G401 (cell line): ENCODE results near the gene RAB36. TPM values are rescaled to one million over a fixed set of nuclear protein-coding genes. Genes with fewer than 3 reads are reported as not detected.

Experiments used
- DNase-seq: peaks from one replicate; pipeline ENCODE4 v3.0.0-alpha.2; 2015; ENCODE audit warnings: low spot score
- in situ Hi-C: cut with HindIII; loops from 2 replicates; pipeline ENCODE4 v1.10.0; 2016; ENCODE audit warnings: low sequenced_read_pairs, mixed read lengths
- total RNA-seq: library from RNA; depleted of rRNA; stranded (reverse); fragments of >200 nt; shearing (Covaris generic); gene quantifications from 2 replicates; pipeline ENCODE4 v1.2.3, GENCODE V29; 2014

Gene RAB36
- total RNA-seq, 1 experiment from 2014 or later: 1.5 TPM

DNA sequence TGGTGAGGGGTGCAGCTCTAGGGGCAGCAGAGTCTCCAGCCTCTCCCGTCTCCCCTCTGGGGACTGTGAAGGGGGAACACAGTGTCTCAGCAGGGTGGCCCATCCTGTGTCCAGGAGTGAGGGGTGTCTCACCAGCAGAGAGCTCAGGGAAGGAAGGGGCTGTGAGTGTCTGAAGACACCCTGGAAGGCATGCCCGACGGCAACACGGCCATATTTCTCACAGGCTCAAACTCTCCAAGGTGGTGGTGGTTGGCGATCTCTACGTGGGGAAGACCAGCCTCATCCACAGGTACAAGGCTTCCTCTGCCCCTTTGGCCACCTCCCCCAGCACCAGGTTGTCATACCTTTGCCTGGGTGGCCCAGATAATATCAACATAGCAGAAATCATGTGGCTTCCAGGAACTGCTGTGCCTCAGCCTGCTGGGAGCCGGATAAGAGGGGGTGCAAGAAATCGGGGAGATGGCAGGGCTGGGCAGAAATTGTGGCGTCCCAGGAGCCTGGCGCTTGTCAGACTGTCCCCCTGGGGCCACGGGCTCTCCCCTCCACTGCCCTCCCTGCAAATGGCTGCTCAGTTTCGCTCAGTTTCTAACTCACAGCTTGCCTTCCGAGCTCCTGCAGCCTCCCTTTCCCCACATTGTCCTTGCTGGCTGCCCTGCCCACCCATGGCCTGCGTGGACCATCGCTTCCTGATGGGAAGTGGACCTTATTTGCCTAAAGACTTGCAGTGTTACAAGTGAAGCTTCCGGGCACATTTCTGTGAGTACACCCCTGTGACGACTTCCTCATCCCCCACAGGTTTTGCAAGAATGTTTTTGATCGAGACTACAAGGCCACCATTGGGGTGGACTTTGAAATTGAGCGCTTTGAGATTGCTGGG is 7.2 kb downstream of the RAB36 start:
- in situ Hi-C loops: no loop called here
- DNase-seq: no peak

DNA sequence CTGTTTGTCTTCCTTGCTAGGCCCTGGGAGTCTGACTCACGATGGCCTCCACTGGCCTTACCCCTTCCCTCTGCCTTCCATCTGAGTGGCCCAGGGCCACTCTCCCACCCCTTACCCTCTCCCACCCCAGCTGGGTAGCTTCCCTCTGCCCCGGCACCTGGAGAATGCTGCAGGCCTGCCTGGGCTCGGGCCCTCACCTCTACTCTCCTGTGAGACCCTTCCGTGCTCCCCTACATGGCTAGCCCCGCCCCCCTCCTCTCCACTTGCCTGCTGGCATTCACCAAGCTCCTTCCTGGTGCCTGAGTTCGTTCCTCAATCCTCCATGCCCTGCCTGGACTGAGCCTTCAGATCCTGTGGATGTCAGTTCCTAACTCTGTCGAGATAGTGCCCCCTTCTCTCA is 8.7 kb downstream of the RAB36 start:
- no peak for DNase-seq
- in situ Hi-C loops: no loop called here

GRCh38 chr22:23154461-23154860 is 9.2 kb downstream of the RAB36 start:
- DNase-seq: no peak
- in situ Hi-C loops: no loop called here

DNA sequence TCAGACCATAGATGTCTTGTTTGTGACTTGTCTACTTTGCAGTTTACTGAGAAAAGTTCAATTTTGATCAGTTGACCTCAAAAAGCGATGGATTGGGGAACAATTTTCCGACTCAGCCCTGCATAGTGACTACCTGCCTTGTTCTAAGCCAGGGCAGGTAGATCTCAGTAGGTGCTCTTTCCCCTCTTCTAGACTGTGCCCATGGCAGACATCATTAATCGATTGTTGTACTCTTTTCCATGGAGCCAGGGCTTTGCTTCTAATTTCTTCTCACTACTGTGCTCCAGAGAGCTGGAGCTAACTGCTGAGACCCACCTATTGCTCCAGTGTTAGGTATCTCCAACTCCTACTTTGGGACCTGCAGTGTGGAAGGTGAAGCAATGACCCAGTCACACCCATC is 9.9 kb downstream of the RAB36 start:
- in situ Hi-C loops: no loop called here
- no peak for DNase-seq

GRCh38 chr22:23155831-23156230 is 10.6 kb downstream of the RAB36 start:
- DNase-seq: no peak
- in situ Hi-C loops: no loop called here

DNA sequence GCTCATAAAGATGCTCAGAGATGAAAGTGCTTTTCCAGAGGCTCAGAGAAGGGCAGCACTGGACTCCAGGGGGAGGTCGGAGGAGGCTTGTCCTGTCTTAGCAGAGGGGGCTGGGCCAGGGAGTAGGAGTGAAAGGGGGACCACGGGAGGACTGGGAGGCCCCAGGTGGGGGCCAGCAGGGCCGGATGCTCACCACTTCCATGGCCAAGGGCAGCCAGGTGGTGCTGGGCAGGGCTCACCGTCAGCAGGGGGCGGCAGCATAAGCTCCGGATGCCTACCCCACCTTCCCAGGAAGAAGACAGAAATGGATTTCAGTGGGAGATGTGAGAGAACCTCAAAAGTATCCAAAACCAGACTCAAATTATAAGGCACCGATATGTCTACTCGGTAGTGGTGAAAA is 11.0 kb downstream of the RAB36 start:
- in situ Hi-C loops: no loop called here
- DNase-seq: no peak

DNA sequence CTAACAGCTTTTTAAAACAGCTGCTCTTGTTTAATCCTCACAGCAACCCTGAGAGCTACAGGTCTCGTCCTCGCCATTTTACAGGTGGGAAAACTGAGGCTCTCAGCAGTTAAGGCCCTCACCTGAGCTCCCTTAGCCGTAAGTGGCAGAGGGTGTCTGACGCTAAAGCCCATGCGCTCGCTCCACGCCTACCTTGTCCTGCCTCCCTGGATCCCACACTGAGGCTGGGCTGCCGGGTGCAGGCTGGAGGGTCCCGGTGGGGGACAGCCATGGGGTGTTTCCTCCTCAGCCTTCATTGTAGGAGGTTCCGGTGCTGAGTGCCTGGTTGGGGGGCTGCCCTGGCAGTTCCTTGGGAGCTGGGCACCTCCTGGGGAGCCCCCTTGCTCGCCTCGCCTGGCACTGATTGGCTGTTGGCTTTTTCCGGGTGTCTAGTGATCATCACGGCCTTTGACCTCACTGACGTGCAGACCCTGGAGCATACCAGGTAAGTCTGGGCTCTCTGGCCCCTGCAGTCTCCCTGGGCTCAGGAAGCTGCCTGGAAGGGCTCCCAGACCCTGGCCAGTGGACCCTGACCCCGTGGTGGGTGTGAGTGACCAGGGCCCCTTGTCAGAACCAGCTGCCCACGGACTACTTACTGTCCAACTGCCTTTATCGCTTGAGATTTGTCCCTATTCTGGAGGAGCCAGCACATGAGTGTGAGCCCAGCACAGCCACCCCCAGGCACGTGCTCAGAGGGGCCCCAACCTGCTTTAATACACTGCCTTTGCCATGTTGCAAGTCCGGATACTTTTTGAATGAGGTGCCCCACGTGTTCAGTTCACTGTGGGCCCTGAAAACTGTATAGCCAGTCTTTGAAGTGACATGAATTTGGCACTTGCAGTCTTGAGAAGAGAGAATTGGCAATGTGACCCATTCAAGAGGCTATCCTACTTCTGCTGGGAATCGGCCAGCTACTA is 12.6 kb downstream of the RAB36 start:
- in situ Hi-C loops: no loop called here
- DNase-seq: no peak

GRCh38 chr22:23158516-23159290 is 13.4 kb downstream of the RAB36 start:
- in situ Hi-C loops: no loop called here
- no peak for DNase-seq

- in situ Hi-C loops: no loop called here
- DNase-seq: no peak
These were observed 14.0 kb downstream of the RAB36 start for GRCh38 chr22:23159291-23159630.

- in situ Hi-C loops: no loop called here
These were observed 15.8 kb downstream of the RAB36 start for GRCh38 chr22:23161029-23161428.

GRCh38 chr22:23161574-23161973 is 16.3 kb downstream of the RAB36 start:
- in situ Hi-C loops: no loop called here
- DNase-seq: no peak

More at GRCh38 chr22:23161029-23161428, 15.8 kb downstream of the RAB36 start:
- no peak for DNase-seq

DNA sequence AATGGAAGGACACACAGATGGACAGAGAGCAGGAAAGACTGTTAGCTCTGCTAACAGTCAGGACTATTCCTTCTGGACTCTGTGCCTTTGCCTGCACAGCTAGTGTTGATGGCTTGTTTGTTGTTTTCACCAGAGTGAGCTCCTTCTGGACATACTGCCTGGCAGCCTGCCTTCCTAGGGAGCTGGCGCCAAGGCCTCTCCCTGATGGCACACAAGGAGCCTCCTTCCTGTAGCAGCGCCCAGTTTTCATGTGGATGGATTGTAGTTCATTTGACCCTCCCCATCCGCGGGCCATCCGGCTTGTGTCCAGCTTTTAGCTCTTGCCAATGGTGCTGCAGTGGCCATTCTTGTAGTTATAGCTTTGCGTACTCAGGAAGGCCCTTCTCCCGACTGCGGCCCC is 18.4 kb downstream of the RAB36 start:
- peak; percentile 96 for DNase-seq
- in situ Hi-C loops: no loop called here

GRCh38 chr22:23164091-23164490 is 18.8 kb downstream of the RAB36 start:
- in situ Hi-C loops: no loop called here
- DNase-seq: no peak

DNA sequence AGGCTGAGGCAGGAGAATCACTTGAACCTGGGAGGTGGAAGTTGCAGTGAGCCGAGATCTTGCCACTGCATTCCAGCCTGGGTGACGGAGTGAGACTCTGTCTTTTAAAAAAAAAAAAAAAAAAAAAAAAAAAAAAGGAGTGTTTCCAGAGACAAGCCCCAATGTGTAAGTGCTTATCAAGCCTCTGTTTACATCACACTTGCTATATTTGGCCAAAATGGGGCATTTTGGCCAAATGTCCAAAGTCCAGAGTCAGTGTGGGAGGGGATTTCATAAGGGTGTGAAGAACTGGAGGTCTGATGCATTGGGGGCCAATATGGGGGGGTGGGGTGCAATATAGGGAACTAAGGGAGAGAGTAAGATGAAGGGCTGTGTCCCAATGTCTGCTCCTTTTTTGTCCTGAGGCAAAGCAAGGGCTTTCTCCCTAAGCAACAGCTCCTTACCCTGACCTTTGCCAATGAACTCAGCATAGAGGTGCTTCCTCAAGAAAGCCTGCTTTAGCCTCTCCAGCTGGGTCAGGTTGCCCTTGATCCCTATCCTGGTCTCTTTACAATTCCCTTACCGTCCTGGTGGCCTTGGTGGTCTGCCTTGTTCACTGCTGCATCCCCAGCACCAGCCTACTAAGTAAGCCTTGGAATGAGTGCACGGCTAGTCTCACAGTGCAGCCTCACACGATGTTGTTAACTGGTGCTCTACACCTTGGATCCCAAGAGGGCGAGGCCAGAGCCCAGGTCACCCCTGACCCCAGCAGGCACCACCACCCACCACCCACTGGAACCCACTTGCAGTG is 21.0 kb downstream of the RAB36 start:
- DNase-seq: no peak
- in situ Hi-C loops: no loop called here

GRCh38 chr22:23166841-23167616 is 21.8 kb downstream of the RAB36 start:
- in situ Hi-C loops: no loop called here
- no peak for DNase-seq

DNA sequence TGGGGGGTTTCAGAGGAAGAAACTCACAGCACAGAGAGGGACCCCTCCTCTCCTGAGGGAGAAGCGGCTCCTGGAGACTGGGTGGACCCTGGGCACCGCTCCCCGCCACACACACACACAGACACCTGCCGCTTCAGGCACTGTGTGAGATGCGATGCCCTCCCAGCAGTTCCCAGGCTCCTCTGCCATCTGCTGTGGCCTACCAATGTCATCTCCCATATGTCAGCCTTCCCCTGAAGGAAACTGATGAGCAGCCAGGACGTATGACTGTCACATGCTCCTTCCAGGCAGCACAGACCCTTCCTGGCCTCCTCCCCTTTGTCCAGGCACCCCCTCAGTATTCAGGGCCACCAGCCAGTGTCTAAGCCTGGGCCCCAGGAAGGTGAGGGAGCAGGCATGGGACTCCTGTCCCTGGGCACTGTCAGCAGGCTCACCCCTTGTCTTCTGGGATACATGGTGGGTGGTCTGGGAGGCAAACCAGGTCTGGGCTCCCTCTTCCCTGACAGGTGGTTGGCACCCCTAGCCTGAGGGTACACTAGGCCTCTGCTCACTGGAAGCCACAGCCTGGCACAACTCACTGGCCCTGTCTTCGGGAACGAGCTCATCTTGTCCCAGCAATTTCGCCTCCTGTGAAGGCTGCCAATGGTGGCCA is 23.2 kb downstream of the RAB36 start:
- in situ Hi-C loops: no loop called here
- DNase-seq: peak; percentile 92

- no peak for DNase-seq
- in situ Hi-C loops: no loop called here
These were observed 23.7 kb downstream of the RAB36 start for GRCh38 chr22:23169043-23169406.
